A549 (cell line): ENCODE data around the gene TM4SF18.

ENCODE experiments used
- CTCF ChIP-seq: fragments of >200 bp; sonication (Bioruptor Twin); formaldehyde crosslinking; IDR thresholded peaks from 3 replicates; pipeline ENCODE4 v1.5.1; 2016
- ESRRA ChIP-seq: fragments of 150-350 bp; IDR thresholded peaks from 2 replicates; pipeline ENCODE4 v1.6.1; 2014; ENCODE audit warnings: mild to moderate bottlenecking, low read length, borderline replicate concordance
- FOXS1 ChIP-seq: fragments of 250-450 bp; sonication (Bioruptor Pico); IDR thresholded peaks from 2 replicates; pipeline ENCODE4 v1.5.0; 2020; ENCODE audit warnings: mild to moderate bottlenecking, moderate library complexity
- JUNB ChIP-seq: fragments of >200 bp; sonication (Bioruptor Twin); formaldehyde crosslinking; IDR thresholded peaks from 2 replicates; pipeline ENCODE4 v1.6.1; 2016
- MAZ ChIP-seq: fragments of 150-350 bp; IDR thresholded peaks from 2 replicates; pipeline ENCODE4 v1.6.1; 2014; ENCODE audit warnings: antibody characterized with exemption, low read depth, low read length, borderline replicate concordance
- NFE2L2 ChIP-seq: fragments of 150-350 bp; conservative IDR thresholded peaks from 2 replicates; pipeline ENCODE4 v1.6.1; 2014; ENCODE audit warnings: low read length
- POLR2A ChIP-seq: IDR thresholded peaks from 2 replicates; pipeline ENCODE4 v1.6.1; 2012; ENCODE audit warnings: mild to moderate bottlenecking, low read length
- RFX5 ChIP-seq: fragments of 450-650 bp; IDR thresholded peaks from 2 replicates; pipeline ENCODE4 v1.7.1; 2014; ENCODE audit warnings: antibody characterized with exemption, mild to moderate bottlenecking, moderate library complexity

- TF ChIP-seq CTCF (no peak), JUNB (no peak), POLR2A (no peak), NFE2L2 (no peak), FOXS1 (CRISPR knock-in tag) (no peak), MAZ (no peak), RFX5 (no peak), ESRRA (no peak)
Observed at GRCh38 chr3:149271669-149272068, 61.8 kb downstream of the TM4SF18 start.
